ENCODE measurements around the gene TTLL1. TPM values are rescaled to one million over a fixed set of nuclear protein-coding genes. Genes with fewer than 3 reads are reported as not detected.

The TTLL1 gene
- total RNA-seq, 1 donor from 2014 or later = 16.9 TPM

DNA sequence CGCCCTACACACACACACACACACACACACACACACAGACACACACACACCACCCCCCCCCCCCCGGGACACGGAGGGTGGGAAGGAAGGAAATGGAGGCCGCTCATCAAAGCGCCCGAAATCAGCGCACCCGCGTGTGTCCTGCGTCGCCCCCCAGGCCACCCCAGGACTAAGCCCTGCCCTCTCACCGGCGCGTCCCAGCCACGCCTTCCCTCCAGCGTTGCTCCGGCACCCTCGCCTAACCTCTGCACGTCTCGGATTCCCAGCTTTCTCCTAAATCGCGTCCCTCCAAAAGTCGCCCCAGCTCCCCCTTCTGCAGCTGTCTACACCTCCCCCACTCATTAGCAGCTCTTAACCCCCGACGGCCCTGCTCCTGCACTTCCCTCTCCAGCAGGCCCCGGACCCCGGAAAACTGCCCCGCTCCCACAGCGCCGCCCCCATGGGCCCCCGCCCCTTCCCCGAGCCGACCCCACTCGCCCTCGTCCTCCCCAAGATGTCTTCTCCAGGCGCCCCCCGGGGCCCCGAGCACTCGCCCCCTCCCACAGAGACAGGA, 74.8 kb downstream of the TTLL1 start:
- no peaks in the 10 kb centered on the region for H3K27me3 Mint-ChIP-seq
- peak overlapping the region; percentile 96 for H3K4me3 Mint-ChIP-seq
- H3K9me3 Mint-ChIP-seq = no peaks in the 10 kb centered on the region
- peak overlapping the region; percentile 92 for H3K27ac Mint-ChIP-seq
- no peaks in the 10 kb centered on the region for H3K36me3 Mint-ChIP-seq
- no peak for DNase-seq (ENCODE audit: extremely low spot score, unreplicated experiment)
- H3K4me1 Mint-ChIP-seq (ENCODE audit: unreplicated experiment) = peaks cover 27% of the 10 kb centered on the region
- TF ChIP-seq, protein P1, sequence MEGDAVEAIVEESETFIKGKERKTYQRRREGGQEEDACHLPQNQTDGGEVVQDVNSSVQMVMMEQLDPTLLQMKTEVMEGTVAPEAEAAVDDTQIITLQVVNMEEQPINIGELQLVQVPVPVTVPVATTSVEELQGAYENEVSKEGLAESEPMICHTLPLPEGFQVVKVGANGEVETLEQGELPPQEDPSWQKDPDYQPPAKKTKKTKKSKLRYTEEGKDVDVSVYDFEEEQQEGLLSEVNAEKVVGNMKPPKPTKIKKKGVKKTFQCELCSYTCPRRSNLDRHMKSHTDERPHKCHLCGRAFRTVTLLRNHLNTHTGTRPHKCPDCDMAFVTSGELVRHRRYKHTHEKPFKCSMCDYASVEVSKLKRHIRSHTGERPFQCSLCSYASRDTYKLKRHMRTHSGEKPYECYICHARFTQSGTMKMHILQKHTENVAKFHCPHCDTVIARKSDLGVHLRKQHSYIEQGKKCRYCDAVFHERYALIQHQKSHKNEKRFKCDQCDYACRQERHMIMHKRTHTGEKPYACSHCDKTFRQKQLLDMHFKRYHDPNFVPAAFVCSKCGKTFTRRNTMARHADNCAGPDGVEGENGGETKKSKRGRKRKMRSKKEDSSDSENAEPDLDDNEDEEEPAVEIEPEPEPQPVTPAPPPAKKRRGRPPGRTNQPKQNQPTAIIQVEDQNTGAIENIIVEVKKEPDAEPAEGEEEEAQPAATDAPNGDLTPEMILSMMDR (conservative IDR thresholded peaks at IDR 0.05) = no peak

DNA sequence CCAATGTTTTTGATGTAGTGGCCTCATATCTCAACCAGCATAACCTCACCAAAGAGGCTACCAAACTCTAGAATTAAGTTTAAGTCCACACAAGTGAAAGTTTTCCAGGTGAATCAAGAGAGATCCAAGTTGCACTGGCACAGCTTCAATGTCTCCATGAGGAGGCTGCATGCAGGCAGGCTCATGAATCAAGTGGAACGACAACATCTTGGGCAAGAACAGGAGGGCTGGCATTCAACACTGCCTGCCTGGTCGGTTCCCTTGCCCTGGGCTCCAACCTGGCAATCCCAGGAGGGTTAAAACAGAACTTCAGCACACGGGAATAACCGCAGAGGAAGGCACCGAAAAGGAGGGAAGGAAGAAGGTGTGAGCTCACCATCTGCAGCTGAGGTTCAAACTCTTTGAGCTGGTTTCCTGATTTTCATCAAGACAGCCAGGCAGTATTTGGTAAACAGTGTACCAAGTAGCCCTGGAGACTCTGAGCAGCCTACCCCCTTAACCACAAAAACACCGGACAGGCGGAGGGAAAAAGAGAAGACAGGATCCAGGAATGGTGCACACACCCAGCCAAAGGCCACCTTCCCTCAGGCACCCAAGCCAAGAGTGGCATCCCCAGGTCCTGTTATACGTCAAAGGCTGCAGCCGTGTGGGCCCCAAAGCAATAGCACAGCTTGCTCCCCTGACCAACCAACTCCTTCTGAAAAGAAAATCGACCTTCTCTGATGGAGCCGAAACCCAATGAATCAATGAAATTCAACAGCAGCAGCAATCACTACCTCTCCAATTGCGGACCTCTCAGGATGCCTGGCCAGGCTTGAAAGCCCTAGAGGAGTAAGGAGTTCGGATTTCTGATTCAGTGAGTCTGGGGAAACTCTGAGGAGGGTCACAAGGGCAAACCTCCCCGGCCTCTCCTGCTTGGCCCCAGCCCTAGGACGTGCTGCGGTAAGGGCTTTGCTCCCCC, 75.6 kb downstream of the TTLL1 start:
- peak overlapping the region; percentile 96 for H3K4me3 Mint-ChIP-seq
- TF ChIP-seq, protein P1 (conservative IDR thresholded peaks at IDR 0.05) = no peak

DNA sequence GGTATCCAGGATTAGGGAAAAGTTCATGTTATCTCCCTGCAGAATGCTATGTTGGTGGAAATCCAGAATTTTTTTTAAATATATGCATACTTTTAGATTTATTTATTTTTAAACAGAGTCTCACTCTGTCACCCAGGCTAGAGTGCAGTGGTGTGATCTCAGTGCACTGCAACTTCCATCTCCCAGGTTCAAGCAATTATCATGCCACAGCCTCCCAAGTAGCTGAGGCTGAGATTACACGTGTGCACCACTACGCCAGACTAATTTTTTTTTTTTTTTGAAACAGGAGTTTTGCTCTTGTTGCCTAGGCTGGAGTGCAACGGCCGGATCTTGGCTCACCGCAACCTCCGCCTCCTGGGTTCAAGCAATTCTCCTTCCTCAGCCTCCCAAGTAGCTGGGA, 76.8 kb downstream of the TTLL1 start:
- Mint-ChIP-seq H3K27ac (no peak overlapping the region), H3K4me1 (ENCODE audit: unreplicated experiment) (peaks cover 35% of the 10 kb centered on the region), H3K36me3 (no peaks in the 10 kb centered on the region), H3K9me3 (no peaks in the 10 kb centered on the region), H3K4me3 (no peak overlapping the region), H3K27me3 (no peaks in the 10 kb centered on the region)
- no peak for DNase-seq (ENCODE audit: extremely low spot score, unreplicated experiment)
- TF ChIP-seq, protein P1 (conservative IDR thresholded peaks at IDR 0.05) = no peak

More for the DNA sequence above, 75.6 kb downstream of the TTLL1 start:
- H3K27ac Mint-ChIP-seq = peak overlapping the region; percentile 92
- no peak for DNase-seq (ENCODE audit: extremely low spot score, unreplicated experiment)
- no peaks in the 10 kb centered on the region for H3K36me3 Mint-ChIP-seq
- H3K9me3 Mint-ChIP-seq = no peaks in the 10 kb centered on the region
- H3K27me3 Mint-ChIP-seq = no peaks in the 10 kb centered on the region
- H3K4me1 Mint-ChIP-seq (ENCODE audit: unreplicated experiment) = peaks cover 35% of the 10 kb centered on the region

DNA sequence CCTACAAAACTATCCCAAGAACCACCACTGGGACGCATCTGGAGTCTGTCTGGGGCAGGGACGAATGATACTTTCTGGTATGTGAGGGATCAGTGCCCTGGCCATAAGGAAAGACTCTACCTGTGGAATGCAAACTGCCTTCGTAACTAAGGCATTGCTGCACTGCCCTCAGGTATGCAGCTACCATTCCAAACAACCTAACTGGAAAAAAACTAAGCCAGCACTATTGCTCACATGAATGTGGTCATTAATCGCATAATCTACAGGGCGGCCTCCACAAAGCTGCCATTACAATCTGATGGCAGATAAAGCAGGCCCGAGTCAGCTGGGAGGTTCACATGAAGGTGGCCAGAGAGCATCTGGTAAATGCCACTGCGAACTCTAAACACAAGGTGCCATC, 78.1 kb downstream of the TTLL1 start:
- Mint-ChIP-seq H3K36me3 (no peaks in the 10 kb centered on the region), H3K4me1 (ENCODE audit: unreplicated experiment) (peaks cover 44% of the 10 kb centered on the region), H3K27me3 (no peaks in the 10 kb centered on the region), H3K4me3 (peak overlapping the region; percentile 70), H3K9me3 (no peaks in the 10 kb centered on the region), H3K27ac (peak overlapping the region; percentile 86)
- TF ChIP-seq, protein P1 (conservative IDR thresholded peaks at IDR 0.05) = peak; percentile 37
- DNase-seq (ENCODE audit: extremely low spot score, unreplicated experiment) = no peak

DNA sequence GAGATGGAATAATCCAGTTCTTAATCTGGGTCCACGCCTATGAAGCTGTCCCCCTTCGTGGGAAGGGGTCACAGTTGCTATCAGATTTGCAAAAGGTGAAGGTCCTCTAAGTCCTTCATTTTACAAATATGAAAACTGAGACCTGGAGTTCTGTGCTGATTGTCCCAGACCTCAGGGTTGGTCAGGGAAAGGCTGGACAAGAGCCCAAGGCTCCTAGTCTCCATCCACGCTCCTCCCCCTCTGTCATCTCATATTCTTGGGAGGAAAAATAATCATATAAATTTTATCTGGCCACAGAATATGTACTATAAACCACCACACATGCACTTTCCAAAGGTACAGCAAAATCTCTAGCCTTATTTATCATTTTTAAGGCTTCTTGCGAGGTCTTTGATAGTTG, 79.7 kb downstream of the TTLL1 start:
- DNase-seq (ENCODE audit: extremely low spot score, unreplicated experiment) = no peak
- Mint-ChIP-seq H3K27ac (no peak overlapping the region), H3K27me3 (no peaks in the 10 kb centered on the region), H3K9me3 (no peaks in the 10 kb centered on the region), H3K36me3 (no peaks in the 10 kb centered on the region), H3K4me1 (ENCODE audit: unreplicated experiment) (peaks cover 54% of the 10 kb centered on the region), H3K4me3 (no peak overlapping the region)
- TF ChIP-seq, protein P1 (conservative IDR thresholded peaks at IDR 0.05) = no peak
